ENCODE measurements around the gene VARS2. TPM values are rescaled to one million over a fixed set of nuclear protein-coding genes. Genes with fewer than 3 reads are reported as not detected.

The VARS2 gene
- total RNA-seq, 1 experiment from 2014 or later, result 68.2 TPM

DNA sequence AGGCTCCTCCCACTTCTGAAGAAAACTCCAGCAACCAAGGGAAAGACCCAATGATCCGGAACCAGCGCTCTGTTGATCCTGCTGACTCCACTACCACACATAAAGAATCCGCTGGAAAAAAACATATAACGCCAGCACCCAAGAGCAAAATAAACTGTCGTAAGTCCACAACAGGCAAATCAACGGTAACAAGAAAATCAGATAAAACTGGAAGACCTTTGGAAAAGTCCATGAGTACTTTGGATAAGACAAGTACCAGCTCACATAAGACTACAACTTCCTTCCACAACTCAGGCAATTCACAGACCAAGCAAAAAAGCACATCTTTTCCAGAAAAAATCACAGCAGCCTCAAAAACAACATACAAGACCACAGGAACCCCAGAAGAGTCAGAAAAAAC lies 34.8 kb downstream of the VARS2 start:
- H3K9ac ChIP-seq (ENCODE audit: extremely low read depth, insufficient read length, low read length), result no peak overlapping the region
- H3K4ac ChIP-seq (ENCODE audit: low read depth, low read length), result no peak overlapping the region
- H2AK5ac ChIP-seq (ENCODE audit: insufficient read length, low read length), result no peak overlapping the region
- DNase-seq, result no peak
- no peak overlapping the region for H3K23ac ChIP-seq (ENCODE audit: insufficient read length, low read depth, low read length)
- H3K23me2 ChIP-seq (ENCODE audit: insufficient read length, low read depth, low read length, poor library complexity, severe bottlenecking), result no peaks in the 10 kb centered on the region
- H4K20me1 ChIP-seq (ENCODE audit: control insufficient read depth, insufficient read depth, insufficient read length), result no peaks in the 10 kb centered on the region
- H3K4me2 ChIP-seq (ENCODE audit: insufficient read depth, insufficient read length, low read length), result no peak overlapping the region
- no peak overlapping the region for H4K91ac ChIP-seq (ENCODE audit: insufficient read length, low read depth, low read length)
- Mint-ChIP-seq H3K9me3 (peaks cover 0 to 8% of the 10 kb centered on the region in 2 experiments; a peak in 3 of 5 replicates), H3K27me3 (ENCODE audit: low read depth) (peaks cover 46% of the 10 kb centered on the region), H3K36me3 (ENCODE audit: insufficient read depth in 1 of 3, low read depth in 3 of 3) (no peaks in the 10 kb centered on the region; a peak in 1 of 7 replicates), H3K27ac (no peak overlapping the region), H3K4me3 (no peak overlapping the region), H3K4me1 (peaks cover 6 to 7% of the 10 kb centered on the region in 2 experiments)
- no peak overlapping the region for H2BK15ac ChIP-seq (ENCODE audit: low read depth, low read length)
- no peak overlapping the region for H2AFZ ChIP-seq (ENCODE audit: low read length)
- H2BK5ac ChIP-seq (ENCODE audit: insufficient read length, low read length), result no peak overlapping the region
- no peak overlapping the region for H3K56ac ChIP-seq (ENCODE audit: insufficient read length, low read depth, low read length)
- no peak overlapping the region for H3K14ac ChIP-seq (ENCODE audit: insufficient read depth, low read length)
- no peak overlapping the region for H3K18ac ChIP-seq (ENCODE audit: insufficient read length, low read depth, low read length)
- H3K79me2 ChIP-seq (ENCODE audit: insufficient read depth, low read length), result no peaks in the 10 kb centered on the region
- no peak overlapping the region for H4K8ac ChIP-seq (replicated peaks; ENCODE audit: insufficient read length, low read depth, low read length)
- no peaks in the 10 kb centered on the region for H3K9me3 ChIP-seq (ENCODE audit: control insufficient read depth, low read depth, low read length)
- H2BK120ac ChIP-seq (ENCODE audit: low read depth, low read length, poor library complexity, severe bottlenecking), result no peak overlapping the region
- no peak overlapping the region for H4K5ac ChIP-seq (ENCODE audit: insufficient read length, low read depth, low read length)
- H3K27ac ChIP-seq (ENCODE audit: insufficient read length, low read depth, low read length), result no peak overlapping the region
- no peak overlapping the region for H2BK20ac ChIP-seq (ENCODE audit: low read depth, low read length, poor library complexity, severe bottlenecking)
- H3K27me3 ChIP-seq (ENCODE audit: insufficient read depth, low read length), result no peaks in the 10 kb centered on the region; the same call in 1 of the 2 replicates
- WGBS (ENCODE audit: extremely low coverage, insufficient read length, low lambda C conversion rate), result no CpG with 5 or more reads among the region's 6 CpGs
- TF ChIP-seq, protein P1, sequence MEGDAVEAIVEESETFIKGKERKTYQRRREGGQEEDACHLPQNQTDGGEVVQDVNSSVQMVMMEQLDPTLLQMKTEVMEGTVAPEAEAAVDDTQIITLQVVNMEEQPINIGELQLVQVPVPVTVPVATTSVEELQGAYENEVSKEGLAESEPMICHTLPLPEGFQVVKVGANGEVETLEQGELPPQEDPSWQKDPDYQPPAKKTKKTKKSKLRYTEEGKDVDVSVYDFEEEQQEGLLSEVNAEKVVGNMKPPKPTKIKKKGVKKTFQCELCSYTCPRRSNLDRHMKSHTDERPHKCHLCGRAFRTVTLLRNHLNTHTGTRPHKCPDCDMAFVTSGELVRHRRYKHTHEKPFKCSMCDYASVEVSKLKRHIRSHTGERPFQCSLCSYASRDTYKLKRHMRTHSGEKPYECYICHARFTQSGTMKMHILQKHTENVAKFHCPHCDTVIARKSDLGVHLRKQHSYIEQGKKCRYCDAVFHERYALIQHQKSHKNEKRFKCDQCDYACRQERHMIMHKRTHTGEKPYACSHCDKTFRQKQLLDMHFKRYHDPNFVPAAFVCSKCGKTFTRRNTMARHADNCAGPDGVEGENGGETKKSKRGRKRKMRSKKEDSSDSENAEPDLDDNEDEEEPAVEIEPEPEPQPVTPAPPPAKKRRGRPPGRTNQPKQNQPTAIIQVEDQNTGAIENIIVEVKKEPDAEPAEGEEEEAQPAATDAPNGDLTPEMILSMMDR (conservative IDR thresholded peaks at IDR 0.05), result no peak
- H2BK12ac ChIP-seq (ENCODE audit: insufficient read length, low read depth, low read length), result no peak overlapping the region
- H3T11ph ChIP-seq (ENCODE audit: low read length), result no peak overlapping the region
- no peaks in the 10 kb centered on the region for H3K4me1 ChIP-seq (ENCODE audit: insufficient read depth, low read length)
- H3K79me1 ChIP-seq (ENCODE audit: insufficient read depth, low read depth, low read length, poor library complexity, severe bottlenecking), result no peaks in the 10 kb centered on the region
